HepG2 (cell line): Measurements from ENCODE around the gene ACTR3. TPM values are rescaled to one million over a fixed set of nuclear protein-coding genes. Genes with fewer than 3 reads are reported as not detected.

Experiments
- ARNTL ChIP-seq: sonication (generic); formaldehyde crosslinking; IDR thresholded peaks from 2 replicates; pipeline ENCODE4 v1.4.0; 2020; ENCODE audit warnings: mild to moderate bottlenecking, missing genetic modification reagents
- FLYWCH1 ChIP-seq: sonication (generic); formaldehyde crosslinking; IDR thresholded peaks from 2 replicates; pipeline ENCODE4 v1.8.1; 2023; ENCODE audit warnings: mild to moderate bottlenecking, missing genetic modification reagents
- polyA plus RNA-seq, 8 experiments: library from polyadenylated mRNA; depleted of rRNA in 3 of 8; stranded (reverse) in 7 of 8; unstranded in 1 of 8; fragments of >200 nt; fragmentation: Illumina TruSeq in 4 of 8; extraction: Trizol in 4 of 8; gene quantifications; 2 replicates each; pipeline versions ENCODE4 v1.2.1 to v1.2.3, GENCODE V29; 2011 to 2016; ENCODE audit warnings: low read depth in 4 of 8, missing spikeins in 1 of 8, mixed read lengths in 1 of 8; ENCODE audit not compliant: insufficient read depth in 1 of 8
- total RNA-seq, 5 experiments: library from RNA; depleted of rRNA; stranded (reverse); fragments of >200 nt; fragmentation: Illumina TruSeq; extraction: Trizol; gene quantifications; 2 replicates each; pipeline ENCODE4 v1.2.3, GENCODE V29; 2016; ENCODE audit warnings: low read depth in 1 of 5
- TF ChIP-seq, protein P1 (sequence below), 2 experiments: fragments of 450-650 bp in 1 of 2; sonication (generic) in 1 of 2; formaldehyde crosslinking in 1 of 2; IDR thresholded peaks; 2 replicates each; pipeline versions ENCODE4 v1.6.1 to v1.8.0; 2016 to 2022; ENCODE audit warnings: antibody characterized with exemption in 1 of 2, mild to moderate bottlenecking in 1 of 2, missing genetic modification reagents in 1 of 2
- TF ChIP-seq, protein P2 (sequence below): sonication (generic); formaldehyde crosslinking; IDR thresholded peaks from 2 replicates; pipeline ENCODE4 v1.4.0; 2020; ENCODE audit warnings: missing genetic modification reagents
- TF ChIP-seq, protein P3 (sequence below), 2 experiments: sonication (generic) in 1 of 2; formaldehyde crosslinking in 1 of 2; IDR thresholded peaks; 2 replicates each; pipeline versions ENCODE4 v1.6.1 to v1.9.0; 2014 to 2022; ENCODE audit warnings: antibody characterized with exemption in 1 of 2, borderline replicate concordance in 1 of 2, inconsistent platforms in 1 of 2, low read depth in 1 of 2, missing genetic modification reagents in 1 of 2
- TF ChIP-seq, protein P4 (sequence below): sonication (generic); formaldehyde crosslinking; IDR thresholded peaks from 2 replicates; pipeline ENCODE4 v1.5.0; 2020; ENCODE audit warnings: missing genetic modification reagents

Gene ACTR3
- total and polyA plus RNA-seq, 2 of the 13 experiments (the other 11 are each of a cell fraction or from before 2014, with no cell fraction given): 123 to 225 TPM

DNA sequence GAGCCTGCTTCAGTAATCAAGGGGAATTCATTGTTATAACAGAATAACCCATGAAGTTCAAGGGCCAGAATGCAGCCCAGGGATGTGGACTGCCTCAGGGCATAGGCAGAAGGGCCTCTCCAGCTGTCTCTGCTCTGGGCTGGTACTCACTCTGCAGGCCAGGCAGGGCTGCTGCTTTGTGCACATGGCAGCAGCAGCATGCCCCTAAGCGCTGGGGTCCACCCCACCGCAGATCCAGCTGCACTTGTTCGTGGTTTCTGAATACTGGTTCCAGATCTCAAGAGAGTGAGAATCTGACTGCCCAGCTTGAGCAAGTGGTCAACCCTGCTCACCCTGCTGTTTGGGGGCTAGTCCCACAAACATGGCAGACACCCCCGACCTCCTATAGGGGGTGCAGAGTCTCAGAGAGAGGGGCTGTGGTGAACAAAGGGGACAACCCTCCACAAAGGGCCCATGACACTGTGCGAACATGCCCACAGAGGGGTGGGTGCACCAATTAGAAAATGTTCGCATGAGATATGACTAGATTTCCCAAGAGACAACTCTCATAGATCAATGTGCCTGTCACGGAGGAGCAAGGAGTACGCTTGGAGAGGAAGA lies 87.3 kb downstream of the ACTR3 start (continued):
- TF ChIP-seq, protein P1, sequence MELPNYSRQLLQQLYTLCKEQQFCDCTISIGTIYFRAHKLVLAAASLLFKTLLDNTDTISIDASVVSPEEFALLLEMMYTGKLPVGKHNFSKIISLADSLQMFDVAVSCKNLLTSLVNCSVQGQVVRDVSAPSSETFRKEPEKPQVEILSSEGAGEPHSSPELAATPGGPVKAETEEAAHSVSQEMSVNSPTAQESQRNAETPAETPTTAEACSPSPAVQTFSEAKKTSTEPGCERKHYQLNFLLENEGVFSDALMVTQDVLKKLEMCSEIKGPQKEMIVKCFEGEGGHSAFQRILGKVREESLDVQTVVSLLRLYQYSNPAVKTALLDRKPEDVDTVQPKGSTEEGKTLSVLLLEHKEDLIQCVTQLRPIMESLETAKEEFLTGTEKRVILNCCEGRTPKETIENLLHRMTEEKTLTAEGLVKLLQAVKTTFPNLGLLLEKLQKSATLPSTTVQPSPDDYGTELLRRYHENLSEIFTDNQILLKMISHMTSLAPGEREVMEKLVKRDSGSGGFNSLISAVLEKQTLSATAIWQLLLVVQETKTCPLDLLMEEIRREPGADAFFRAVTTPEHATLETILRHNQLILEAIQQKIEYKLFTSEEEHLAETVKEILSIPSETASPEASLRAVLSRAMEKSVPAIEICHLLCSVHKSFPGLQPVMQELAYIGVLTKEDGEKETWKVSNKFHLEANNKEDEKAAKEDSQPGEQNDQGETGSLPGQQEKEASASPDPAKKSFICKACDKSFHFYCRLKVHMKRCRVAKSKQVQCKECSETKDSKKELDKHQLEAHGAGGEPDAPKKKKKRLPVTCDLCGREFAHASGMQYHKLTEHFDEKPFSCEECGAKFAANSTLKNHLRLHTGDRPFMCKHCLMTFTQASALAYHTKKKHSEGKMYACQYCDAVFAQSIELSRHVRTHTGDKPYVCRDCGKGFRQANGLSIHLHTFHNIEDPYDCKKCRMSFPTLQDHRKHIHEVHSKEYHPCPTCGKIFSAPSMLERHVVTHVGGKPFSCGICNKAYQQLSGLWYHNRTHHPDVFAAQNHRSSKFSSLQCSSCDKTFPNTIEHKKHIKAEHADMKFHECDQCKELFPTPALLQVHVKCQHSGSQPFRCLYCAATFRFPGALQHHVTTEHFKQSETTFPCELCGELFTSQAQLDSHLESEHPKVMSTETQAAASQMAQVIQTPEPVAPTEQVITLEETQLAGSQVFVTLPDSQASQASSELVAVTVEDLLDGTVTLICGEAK (IDR thresholded peaks at IDR 0.05): no peak
- TF ChIP-seq, protein P1 (CRISPR knock-in tag; IDR thresholded peaks at IDR 0.05): no peak
- TF ChIP-seq ARNTL (CRISPR knock-in tag): no peak
- TF ChIP-seq, protein P2, sequence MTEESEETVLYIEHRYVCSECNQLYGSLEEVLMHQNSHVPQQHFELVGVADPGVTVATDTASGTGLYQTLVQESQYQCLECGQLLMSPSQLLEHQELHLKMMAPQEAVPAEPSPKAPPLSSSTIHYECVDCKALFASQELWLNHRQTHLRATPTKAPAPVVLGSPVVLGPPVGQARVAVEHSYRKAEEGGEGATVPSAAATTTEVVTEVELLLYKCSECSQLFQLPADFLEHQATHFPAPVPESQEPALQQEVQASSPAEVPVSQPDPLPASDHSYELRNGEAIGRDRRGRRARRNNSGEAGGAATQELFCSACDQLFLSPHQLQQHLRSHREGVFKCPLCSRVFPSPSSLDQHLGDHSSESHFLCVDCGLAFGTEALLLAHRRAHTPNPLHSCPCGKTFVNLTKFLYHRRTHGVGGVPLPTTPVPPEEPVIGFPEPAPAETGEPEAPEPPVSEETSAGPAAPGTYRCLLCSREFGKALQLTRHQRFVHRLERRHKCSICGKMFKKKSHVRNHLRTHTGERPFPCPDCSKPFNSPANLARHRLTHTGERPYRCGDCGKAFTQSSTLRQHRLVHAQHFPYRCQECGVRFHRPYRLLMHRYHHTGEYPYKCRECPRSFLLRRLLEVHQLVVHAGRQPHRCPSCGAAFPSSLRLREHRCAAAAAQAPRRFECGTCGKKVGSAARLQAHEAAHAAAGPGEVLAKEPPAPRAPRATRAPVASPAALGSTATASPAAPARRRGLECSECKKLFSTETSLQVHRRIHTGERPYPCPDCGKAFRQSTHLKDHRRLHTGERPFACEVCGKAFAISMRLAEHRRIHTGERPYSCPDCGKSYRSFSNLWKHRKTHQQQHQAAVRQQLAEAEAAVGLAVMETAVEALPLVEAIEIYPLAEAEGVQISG (CRISPR knock-in tag): no peak
- TF ChIP-seq FLYWCH1 (CRISPR knock-in tag): no peak
- TF ChIP-seq, protein P3, sequence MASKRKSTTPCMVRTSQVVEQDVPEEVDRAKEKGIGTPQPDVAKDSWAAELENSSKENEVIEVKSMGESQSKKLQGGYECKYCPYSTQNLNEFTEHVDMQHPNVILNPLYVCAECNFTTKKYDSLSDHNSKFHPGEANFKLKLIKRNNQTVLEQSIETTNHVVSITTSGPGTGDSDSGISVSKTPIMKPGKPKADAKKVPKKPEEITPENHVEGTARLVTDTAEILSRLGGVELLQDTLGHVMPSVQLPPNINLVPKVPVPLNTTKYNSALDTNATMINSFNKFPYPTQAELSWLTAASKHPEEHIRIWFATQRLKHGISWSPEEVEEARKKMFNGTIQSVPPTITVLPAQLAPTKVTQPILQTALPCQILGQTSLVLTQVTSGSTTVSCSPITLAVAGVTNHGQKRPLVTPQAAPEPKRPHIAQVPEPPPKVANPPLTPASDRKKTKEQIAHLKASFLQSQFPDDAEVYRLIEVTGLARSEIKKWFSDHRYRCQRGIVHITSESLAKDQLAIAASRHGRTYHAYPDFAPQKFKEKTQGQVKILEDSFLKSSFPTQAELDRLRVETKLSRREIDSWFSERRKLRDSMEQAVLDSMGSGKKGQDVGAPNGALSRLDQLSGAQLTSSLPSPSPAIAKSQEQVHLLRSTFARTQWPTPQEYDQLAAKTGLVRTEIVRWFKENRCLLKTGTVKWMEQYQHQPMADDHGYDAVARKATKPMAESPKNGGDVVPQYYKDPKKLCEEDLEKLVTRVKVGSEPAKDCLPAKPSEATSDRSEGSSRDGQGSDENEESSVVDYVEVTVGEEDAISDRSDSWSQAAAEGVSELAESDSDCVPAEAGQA (IDR thresholded peaks at IDR 0.05; ENCODE audit: low read depth): no peak
- TF ChIP-seq, protein P3 (CRISPR knock-in tag; IDR thresholded peaks at IDR 0.05; ENCODE audit: borderline replicate concordance): no peak
- TF ChIP-seq, protein P4, sequence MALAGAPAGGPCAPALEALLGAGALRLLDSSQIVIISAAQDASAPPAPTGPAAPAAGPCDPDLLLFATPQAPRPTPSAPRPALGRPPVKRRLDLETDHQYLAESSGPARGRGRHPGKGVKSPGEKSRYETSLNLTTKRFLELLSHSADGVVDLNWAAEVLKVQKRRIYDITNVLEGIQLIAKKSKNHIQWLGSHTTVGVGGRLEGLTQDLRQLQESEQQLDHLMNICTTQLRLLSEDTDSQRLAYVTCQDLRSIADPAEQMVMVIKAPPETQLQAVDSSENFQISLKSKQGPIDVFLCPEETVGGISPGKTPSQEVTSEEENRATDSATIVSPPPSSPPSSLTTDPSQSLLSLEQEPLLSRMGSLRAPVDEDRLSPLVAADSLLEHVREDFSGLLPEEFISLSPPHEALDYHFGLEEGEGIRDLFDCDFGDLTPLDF (CRISPR knock-in tag): no peak
